Common myeloid progenitor, CD34-positive (primary cell): Measurements from ENCODE around the gene NEGR1.

Experiments
- CTCF ChIA-PET: fragments of 350-600 bp; sonication (Branson Sonifier 250); formaldehyde crosslinking; loops from one replicate; lab custom pipeline; 2021; ENCODE audit warnings: antibody characterized with exemption; lab: Charles Lee
- POLR2A ChIA-PET: fragments of 350-600 bp; sonication (Branson Sonifier 250); formaldehyde crosslinking; loops from one replicate; lab custom pipeline; 2021; ENCODE audit warnings: antibody characterized with exemption; lab: Charles Lee
- DNase-seq, 3 donors: peaks; one replicate each; pipeline versions ENCODE4 v3.0.0 to v3.0.0-alpha.2; 2013
- H3K27ac ChIP-seq, 2 experiments: 1 replicate in 1 of 2; 2 replicates in 1 of 2; pipeline ENCODE4 v1.7.0; 2013; ENCODE audit warnings: inconsistent platforms in 2 of 2, low read length in 2 of 2, mild to moderate bottlenecking in 2 of 2, low read depth in 1 of 2, moderate library complexity in 1 of 2; ENCODE audit not compliant: severe bottlenecking in 2 of 2, insufficient read depth in 1 of 2, poor library complexity in 1 of 2
- H3K27me3 ChIP-seq, 5 experiments: replicated peaks in 2 of 5; 1 replicate in 3 of 5; 2 replicates in 2 of 5; pipeline versions ENCODE4 v1.6.1 to v1.7.0; 2013; ENCODE audit warnings: low read length in 4 of 5, mild to moderate bottlenecking in 2 of 5, moderate library complexity in 2 of 5, inconsistent platforms in 1 of 5; ENCODE audit not compliant: insufficient read depth in 5 of 5, control insufficient read depth in 4 of 5
- H3K36me3 ChIP-seq, 4 experiments: 1 replicate in 2 of 4; 2 replicates in 2 of 4; pipeline versions ENCODE4 v1.6.1 to v1.7.0; 2013; ENCODE audit warnings: low read length in 3 of 4, control low read depth in 1 of 4, mild to moderate bottlenecking in 1 of 4; ENCODE audit not compliant: control insufficient read depth in 4 of 4, insufficient read depth in 4 of 4
- H3K4me1 ChIP-seq, 4 experiments: 1 replicate in 3 of 4; 2 replicates in 1 of 4; pipeline versions ENCODE4 v1.6.1 to v1.7.1; 2013; ENCODE audit warnings: low read length in 3 of 4, mild to moderate bottlenecking in 3 of 4, control low read depth in 1 of 4, inconsistent platforms in 1 of 4, moderate library complexity in 1 of 4; ENCODE audit not compliant: control insufficient read depth in 4 of 4, insufficient read depth in 4 of 4; ENCODE audit errors: control extremely low read depth in 1 of 4
- H3K4me3 ChIP-seq, 7 experiments: 1 replicate in 4 of 7; 2 replicates in 3 of 7; pipeline versions ENCODE4 v1.5.1 to v1.7.0; 2013; ENCODE audit warnings: mild to moderate bottlenecking in 7 of 7, low read length in 6 of 7, moderate library complexity in 6 of 7, inconsistent platforms in 2 of 7, low read depth in 2 of 7, control low read depth in 1 of 7; ENCODE audit not compliant: insufficient read depth in 4 of 7, control insufficient read depth in 1 of 7; ENCODE audit errors: extremely low read depth in 1 of 7
- H3K9me3 ChIP-seq, 5 experiments: 1 replicate in 4 of 5; 2 replicates in 1 of 5; pipeline versions ENCODE4 v1.6.1 to v1.7.1; 2013; ENCODE audit warnings: low read length in 4 of 5, mild to moderate bottlenecking in 2 of 5, inconsistent platforms in 1 of 5, low read depth in 1 of 5, moderate library complexity in 1 of 5; ENCODE audit not compliant: control insufficient read depth in 4 of 5, insufficient read depth in 2 of 5; ENCODE audit errors: control extremely low read depth in 1 of 5
- WGBS: methylation state at CpG from one replicate; pipeline ENCODE4 v1.1.5; 2013; ENCODE audit not compliant: insufficient coverage; 5-methylcytosine and 5-hydroxymethylcytosine counted together

The NEGR1 gene

DNA sequence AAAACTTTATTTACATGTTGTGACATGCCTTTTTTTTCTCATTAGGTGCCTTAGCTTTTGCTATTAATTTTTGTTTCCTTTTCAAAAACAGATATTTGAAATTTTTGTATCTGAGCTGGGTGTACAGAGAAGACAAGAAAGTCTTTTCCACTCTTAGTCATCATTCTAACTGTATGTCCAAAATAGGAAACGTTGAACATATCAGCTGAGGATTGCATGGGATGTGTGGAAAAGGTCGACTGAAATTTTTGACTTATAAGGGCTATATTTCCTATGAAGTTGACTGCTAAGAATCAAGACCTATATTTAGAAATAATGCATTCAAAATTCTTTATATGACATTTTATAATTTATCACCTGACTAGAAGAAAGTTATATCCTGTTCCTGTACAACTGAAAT lies 931.5 kb downstream of the NEGR1 start:
- Histone ChIP-seq H3K4me1 (no peaks in the 10 kb centered on the region), H3K36me3 (no peaks in the 10 kb centered on the region), H3K27ac (no peak overlapping the region), H3K27me3 (no peaks in the 10 kb centered on the region), H3K9me3 (no peaks in the 10 kb centered on the region), H3K4me3 (no peak overlapping the region)
- no peak for DNase-seq
- no CpG with 5 or more reads among the region's 2 CpGs for WGBS
- CTCF ChIA-PET, result no interaction called here
- POLR2A ChIA-PET, result no interaction called here

DNA sequence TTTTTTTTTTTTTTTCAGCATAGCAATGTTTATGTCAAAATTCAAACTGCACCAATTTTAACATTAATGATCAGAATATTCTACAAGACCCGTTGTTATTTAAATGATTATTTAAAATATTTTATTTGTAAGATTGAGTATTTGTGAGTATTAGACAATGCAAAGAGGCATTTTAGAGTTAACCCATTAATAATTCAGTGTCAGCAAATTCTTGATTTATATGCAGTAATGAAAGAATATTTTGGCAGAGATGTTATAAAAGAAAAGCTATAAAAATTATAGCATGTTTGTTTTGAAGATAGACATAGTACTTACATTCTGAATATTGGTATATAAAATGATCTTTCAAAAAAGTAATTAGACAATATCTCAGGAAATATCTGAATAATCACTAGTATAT lies 932.0 kb downstream of the NEGR1 start:
- CTCF ChIA-PET, result no interaction called here
- Histone ChIP-seq H3K36me3 (no peaks in the 10 kb centered on the region), H3K4me3 (no peak overlapping the region), H3K27me3 (no peaks in the 10 kb centered on the region), H3K27ac (no peak overlapping the region), H3K4me1 (no peaks in the 10 kb centered on the region), H3K9me3 (no peaks in the 10 kb centered on the region)
- no peak for DNase-seq
- no CpG with 5 or more reads among the region's 1 CpG for WGBS
- POLR2A ChIA-PET, result no interaction called here
